ENCODE data around the gene TMEM196. TPM values are rescaled to one million over a fixed set of nuclear protein-coding genes. Genes with fewer than 3 reads are reported as not detected.

The TMEM196 gene
- total RNA-seq, 1 experiment from 2014 or later, result not detected

DNA sequence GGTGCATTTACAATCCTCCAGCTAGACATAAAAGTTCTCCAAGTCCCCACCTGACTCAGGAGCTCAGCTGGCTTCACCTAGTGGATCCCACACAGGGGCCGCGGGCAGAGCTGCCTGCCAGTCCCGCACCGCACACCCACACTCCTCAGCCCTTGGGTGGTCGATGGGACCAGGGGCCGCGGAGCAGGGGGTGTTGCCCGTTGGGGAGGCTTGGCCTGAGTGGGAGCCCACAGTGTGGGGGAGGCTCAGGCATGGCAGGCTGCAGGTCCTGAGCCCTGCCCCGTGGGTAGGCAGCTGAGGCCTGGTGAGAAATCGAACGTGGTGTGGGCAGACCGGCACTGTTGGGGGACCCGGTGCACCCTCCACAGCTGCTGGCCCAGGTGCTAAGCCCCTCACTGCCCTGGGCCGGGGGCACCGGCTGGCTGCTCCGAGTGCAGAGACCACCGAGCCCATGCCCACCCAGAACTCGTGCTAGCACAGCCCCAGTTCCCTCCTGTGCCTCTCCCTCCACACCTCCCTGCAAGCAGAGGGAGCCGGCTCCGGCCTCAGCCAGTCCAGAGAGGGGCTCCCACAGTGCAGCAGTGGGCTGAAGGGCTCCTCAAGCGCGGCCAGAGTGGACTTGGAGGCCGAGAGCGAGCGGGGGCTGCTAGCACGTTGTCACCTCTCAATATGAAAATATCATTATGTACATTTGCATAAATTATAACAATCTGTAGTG, 81.1 kb downstream of the TMEM196 start:
- Histone ChIP-seq H3K9me3 (ENCODE audit: control insufficient read depth, low read depth, low read length) (no peaks in the 10 kb centered on the region), H2BK12ac (ENCODE audit: insufficient read length, low read depth, low read length) (no peak overlapping the region), H3K27ac (ENCODE audit: insufficient read length, low read depth, low read length) (no peak overlapping the region), H2AFZ (ENCODE audit: low read length) (no peak overlapping the region), H4K5ac (ENCODE audit: insufficient read length, low read depth, low read length) (no peak overlapping the region), H3T11ph (ENCODE audit: low read length) (no peak overlapping the region), H3K23ac (ENCODE audit: insufficient read length, low read depth, low read length) (no peak overlapping the region), H3K56ac (ENCODE audit: insufficient read length, low read depth, low read length) (no peak overlapping the region), H4K91ac (ENCODE audit: insufficient read length, low read depth, low read length) (no peak overlapping the region), H2BK120ac (ENCODE audit: low read depth, low read length, poor library complexity, severe bottlenecking) (no peak overlapping the region), H3K23me2 (ENCODE audit: insufficient read length, low read depth, low read length, poor library complexity, severe bottlenecking) (no peaks in the 10 kb centered on the region), H3K9ac (ENCODE audit: extremely low read depth, insufficient read length, low read length) (no peak overlapping the region), H3K27me3 (ENCODE audit: insufficient read depth, low read length) (no peaks in the 10 kb centered on the region), H2BK20ac (ENCODE audit: low read depth, low read length, poor library complexity, severe bottlenecking) (no peak overlapping the region), H4K20me1 (ENCODE audit: control insufficient read depth, insufficient read depth, insufficient read length) (no peaks in the 10 kb centered on the region), H3K18ac (ENCODE audit: insufficient read length, low read depth, low read length) (no peak overlapping the region), H3K79me1 (ENCODE audit: insufficient read depth, low read depth, low read length, poor library complexity, severe bottlenecking) (no peaks in the 10 kb centered on the region), H2BK15ac (ENCODE audit: low read depth, low read length) (no peak overlapping the region), H3K4me1 (ENCODE audit: insufficient read depth, low read length) (peaks cover 2% of the 10 kb centered on the region; the same call in 1 of the 2 replicates), H3K4me2 (ENCODE audit: insufficient read depth, insufficient read length, low read length) (no peak overlapping the region), H3K14ac (ENCODE audit: insufficient read depth, low read length) (no peak overlapping the region), H2AK5ac (ENCODE audit: insufficient read length, low read length) (no peak overlapping the region), H3K4ac (ENCODE audit: low read depth, low read length) (no peak overlapping the region), H3K79me2 (ENCODE audit: insufficient read depth, low read length) (no peaks in the 10 kb centered on the region), H2BK5ac (ENCODE audit: insufficient read length, low read length) (no peak overlapping the region), H4K8ac (replicated peaks; ENCODE audit: insufficient read length, low read depth, low read length) (no peak overlapping the region)
- Mint-ChIP-seq H3K4me3 (no peak overlapping the region), H3K27me3 (ENCODE audit: low read depth) (no peaks in the 10 kb centered on the region; the same call in 1 of the 2 replicates), H3K36me3 (ENCODE audit: insufficient read depth in 1 of 3, low read depth in 3 of 3) (peaks cover 6 to 7% (median 7%) of the 10 kb centered on the region in 3 experiments; a peak in 6 of 7 replicates), H3K27ac (peak overlapping the region in 1 of 3 experiments; percentile 40; a peak in 1 of 7 replicates), H3K4me1 (peaks cover 10 to 11% of the 10 kb centered on the region in 2 experiments), H3K9me3 (peaks cover 8 to 18% of the 10 kb centered on the region in 2 experiments)
- TF ChIP-seq, protein P1, sequence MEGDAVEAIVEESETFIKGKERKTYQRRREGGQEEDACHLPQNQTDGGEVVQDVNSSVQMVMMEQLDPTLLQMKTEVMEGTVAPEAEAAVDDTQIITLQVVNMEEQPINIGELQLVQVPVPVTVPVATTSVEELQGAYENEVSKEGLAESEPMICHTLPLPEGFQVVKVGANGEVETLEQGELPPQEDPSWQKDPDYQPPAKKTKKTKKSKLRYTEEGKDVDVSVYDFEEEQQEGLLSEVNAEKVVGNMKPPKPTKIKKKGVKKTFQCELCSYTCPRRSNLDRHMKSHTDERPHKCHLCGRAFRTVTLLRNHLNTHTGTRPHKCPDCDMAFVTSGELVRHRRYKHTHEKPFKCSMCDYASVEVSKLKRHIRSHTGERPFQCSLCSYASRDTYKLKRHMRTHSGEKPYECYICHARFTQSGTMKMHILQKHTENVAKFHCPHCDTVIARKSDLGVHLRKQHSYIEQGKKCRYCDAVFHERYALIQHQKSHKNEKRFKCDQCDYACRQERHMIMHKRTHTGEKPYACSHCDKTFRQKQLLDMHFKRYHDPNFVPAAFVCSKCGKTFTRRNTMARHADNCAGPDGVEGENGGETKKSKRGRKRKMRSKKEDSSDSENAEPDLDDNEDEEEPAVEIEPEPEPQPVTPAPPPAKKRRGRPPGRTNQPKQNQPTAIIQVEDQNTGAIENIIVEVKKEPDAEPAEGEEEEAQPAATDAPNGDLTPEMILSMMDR (conservative IDR thresholded peaks at IDR 0.05), result no peak
- no CpG with 5 or more reads among the region's 26 CpGs for WGBS (ENCODE audit: extremely low coverage, insufficient read length, low lambda C conversion rate)
- DNase-seq, result no peak

Data from H9 (cell line).